ENCODE measurements around the gene RIOX2. TPM values are rescaled to one million over a fixed set of nuclear protein-coding genes. Genes with fewer than 3 reads are reported as not detected.

The RIOX2 gene
- total RNA-seq, 1 donor from 2014 or later, result 40.3 TPM

- no peaks in the 10 kb centered on the region for H3K27me3 ChIP-seq (ENCODE audit: control insufficient read depth, insufficient read depth, low read length)
- DNase-seq (ENCODE audit: low read depth) (no peak), FAIRE-seq (no peak)
- no peak for TF ChIP-seq CTCF (IDR thresholded peaks at IDR 0.05; ENCODE audit: insufficient read depth, low read length, severe bottlenecking)
- H3K4me3 ChIP-seq (ENCODE audit: low read depth, low read length), result no peak overlapping the region
- peaks cover 5% of the 10 kb centered on the region for H3K36me3 ChIP-seq (ENCODE audit: control insufficient read depth, insufficient read depth, low read length)
Measured at GRCh38 chr3:97958396-97958795, 13.8 kb downstream of the RIOX2 start.

GRCh38 chr3:97957617-97958311 is 14.5 kb downstream of the RIOX2 start:
- DNase-seq (ENCODE audit: low read depth), result no peak
- no peak for TF ChIP-seq CTCF (IDR thresholded peaks at IDR 0.05; ENCODE audit: insufficient read depth, low read length, severe bottlenecking)
- no peaks in the 10 kb centered on the region for H3K27me3 ChIP-seq (ENCODE audit: control insufficient read depth, insufficient read depth, low read length)
- FAIRE-seq, result no peak
- H3K4me3 ChIP-seq (ENCODE audit: low read depth, low read length), result no peak overlapping the region
- peaks cover 5% of the 10 kb centered on the region for H3K36me3 ChIP-seq (ENCODE audit: control insufficient read depth, insufficient read depth, low read length)

GRCh38 chr3:97956051-97956450 is 16.2 kb downstream of the RIOX2 start:
- H3K27me3 ChIP-seq (ENCODE audit: control insufficient read depth, insufficient read depth, low read length), result no peaks in the 10 kb centered on the region
- TF ChIP-seq CTCF (IDR thresholded peaks at IDR 0.05; ENCODE audit: insufficient read depth, low read length, severe bottlenecking), result no peak
- H3K4me3 ChIP-seq (ENCODE audit: low read depth, low read length), result no peak overlapping the region
- H3K36me3 ChIP-seq (ENCODE audit: control insufficient read depth, insufficient read depth, low read length), result peaks cover 5% of the 10 kb centered on the region
- no peak for FAIRE-seq
- DNase-seq (ENCODE audit: low read depth), result no peak

- FAIRE-seq, result no peak
- Histone ChIP-seq H3K36me3 (ENCODE audit: control insufficient read depth, insufficient read depth, low read length) (peaks cover 6% of the 10 kb centered on the region), H3K27me3 (ENCODE audit: control insufficient read depth, insufficient read depth, low read length) (no peaks in the 10 kb centered on the region), H3K4me3 (ENCODE audit: low read depth, low read length) (no peak overlapping the region)
- DNase-seq (ENCODE audit: low read depth), result no peak
- TF ChIP-seq CTCF (IDR thresholded peaks at IDR 0.05; ENCODE audit: insufficient read depth, low read length, severe bottlenecking), result no peak
Measured at GRCh38 chr3:97954228-97954827, 17.9 kb downstream of the RIOX2 start.

GRCh38 chr3:97952872-97953271 is 19.4 kb downstream of the RIOX2 start:
- Histone ChIP-seq H3K4me3 (ENCODE audit: low read depth, low read length) (no peak overlapping the region), H3K27me3 (ENCODE audit: control insufficient read depth, insufficient read depth, low read length) (no peaks in the 10 kb centered on the region), H3K36me3 (ENCODE audit: control insufficient read depth, insufficient read depth, low read length) (peaks cover 7% of the 10 kb centered on the region)
- DNase-seq (ENCODE audit: low read depth) (peak; percentile 73), FAIRE-seq (no peak)
- no peak for TF ChIP-seq CTCF (IDR thresholded peaks at IDR 0.05; ENCODE audit: insufficient read depth, low read length, severe bottlenecking)

Measured in bronchial epithelial cell (primary cell).